Renal cortex interstitium (tissue), 11 donors: ENCODE measurements around the gene GNMT. TPM values are rescaled to one million over a fixed set of nuclear protein-coding genes. Genes with fewer than 3 reads are reported as not detected.
"Not testable (repeated sequence)": the region's sequence is repeated elsewhere in the genome, so short reads cannot be mapped to it uniquely, and the experiment has no call there.

Experiments
- DNase-seq, 11 donors: peaks; one replicate each; pipeline ENCODE4 v3.0.0-alpha.2; 2013; ENCODE audit warnings: low read depth in 9 of 11, low spot score in 4 of 11; ENCODE audit errors: extremely low read depth in 1 of 11
- polyA plus RNA-seq, 3 donors: library from polyadenylated mRNA; unstranded; fragments of 120-200 nt; gene quantifications; one replicate each; pipeline ENCODE4 v1.2.1, GENCODE V29; 2013; ENCODE audit not compliant: insufficient read length in 3 of 3

GNMT gene
- polyA plus RNA-seq, 3 donors, result 0.95 to 2.6 (median 0.98) TPM

- DNase-seq, result not testable (repeated sequence)
Observed at GRCh38 chr6:42998205-42998604, 37.7 kb downstream of the GNMT start.

DNA sequence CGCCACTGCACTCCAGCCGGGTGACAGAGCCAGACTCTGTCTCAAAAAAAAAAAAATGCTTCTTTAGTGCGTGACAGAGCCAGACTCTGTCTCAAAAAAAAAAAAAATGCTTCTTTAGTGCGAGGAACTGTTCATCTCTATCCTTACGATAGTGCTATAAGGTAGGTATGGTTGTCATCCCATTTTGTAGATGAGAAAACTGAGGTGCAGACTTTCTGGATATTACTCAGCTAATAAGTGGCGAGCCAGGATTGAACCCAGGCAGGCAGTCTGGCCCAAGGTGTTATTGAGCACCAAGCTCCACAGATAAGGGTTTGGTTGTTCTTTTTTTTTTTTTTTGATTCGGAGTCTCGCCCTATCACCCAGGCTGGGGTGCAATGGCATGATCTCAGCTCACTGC lies 41.3 kb downstream of the GNMT start:
- DNase-seq, result no peak

GRCh38 chr6:43005844-43006243 lies 45.3 kb downstream of the GNMT start:
- no peak for DNase-seq

GRCh38 chr6:43006251-43006650 lies 45.7 kb downstream of the GNMT start:
- no peak for DNase-seq

GRCh38 chr6:43007126-43007525 lies 46.6 kb downstream of the GNMT start:
- no peak for DNase-seq

- peak in 1 of 11 donors; percentile 5 for DNase-seq
Observed at GRCh38 chr6:43009124-43009523, 48.6 kb downstream of the GNMT start.

GRCh38 chr6:43011207-43011606 lies 50.7 kb downstream of the GNMT start:
- DNase-seq, result no peak

DNA sequence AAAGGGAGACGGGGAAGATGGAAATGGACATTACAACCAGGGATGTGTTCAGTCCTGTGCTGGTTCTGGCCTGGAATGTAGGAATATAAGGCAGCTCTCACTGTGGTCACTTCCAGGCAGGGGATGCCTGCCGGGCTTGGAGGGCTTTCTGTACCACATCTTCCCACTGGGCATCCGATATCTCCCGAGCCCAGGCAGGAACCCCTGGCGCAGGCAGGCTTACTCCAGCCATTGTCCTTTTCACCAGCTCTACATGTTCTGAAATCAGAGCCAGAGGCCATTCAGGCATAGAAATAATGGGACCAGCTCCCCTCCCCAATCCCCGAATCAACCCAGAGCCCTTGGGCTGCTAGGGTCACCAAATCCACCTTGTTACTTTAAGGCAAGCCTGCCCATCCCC lies 51.8 kb downstream of the GNMT start:
- no peak for DNase-seq

DNA sequence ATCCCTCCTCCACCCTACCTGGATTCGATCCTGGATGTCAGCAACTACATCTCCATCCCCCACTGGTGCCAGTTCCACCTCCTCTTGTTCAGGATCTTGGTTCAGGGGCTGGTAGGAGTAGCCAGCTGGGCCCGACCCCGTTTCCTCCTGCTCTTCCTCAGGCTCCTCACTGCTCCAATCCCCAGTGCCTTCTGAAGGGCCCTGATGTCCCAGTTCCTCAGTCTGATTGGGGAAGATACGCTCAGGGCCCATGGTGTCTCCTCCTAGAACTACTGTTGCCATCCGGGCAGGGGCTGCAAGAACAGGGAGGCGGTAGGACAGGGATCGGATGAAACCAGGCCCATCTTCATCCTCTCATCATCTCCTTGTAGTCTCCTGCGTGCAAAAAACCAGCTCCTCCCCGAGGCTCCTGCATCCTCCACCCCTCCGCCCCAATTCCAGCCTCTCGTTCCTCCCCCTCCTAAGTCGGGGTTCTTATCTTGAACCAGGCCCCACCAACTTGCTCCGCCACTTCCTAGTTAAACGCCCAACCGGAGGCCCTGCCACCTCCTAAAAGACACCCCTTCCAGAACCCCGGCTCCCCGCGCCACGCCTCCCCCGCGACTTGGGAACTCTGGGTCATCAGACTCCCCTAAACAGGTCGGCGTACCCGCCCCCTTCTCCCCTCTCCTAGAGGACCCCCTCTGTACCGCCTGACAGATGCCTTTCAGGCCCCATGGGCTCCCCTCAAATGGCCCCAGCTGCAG lies 52.7 kb downstream of the GNMT start:
- DNase-seq, result no peak

Other genes starting within 250 kb of the GNMT start
- 1 to 10 TPM; 2.3 to 3.6 (median 3.0) TPM for gene PRPH2, start 238.2 kb upstream of the GNMT start, polyA plus RNA-seq
- 10 to 100 TPM; 21.5 to 26.2 (median 23.4) TPM for gene TBCC, start 214.7 kb upstream of the GNMT start, polyA plus RNA-seq
- gene BICRAL, start 178.7 kb upstream of the GNMT start, polyA plus RNA-seq, result 10 to 100 TPM; 14.8 to 17.0 (median 15.6) TPM
- 100 to 1,000 TPM; 110 to 123 (median 119) TPM for gene RPL7L1, start 81.1 kb upstream of the GNMT start, polyA plus RNA-seq
- under 1 TPM in 2 of 3 donors, not detected in 1; 0.25 to 0.40 TPM for gene PTCRA, start 44.7 kb upstream of the GNMT start, polyA plus RNA-seq
- 10 to 100 TPM; 53.7 to 66.1 (median 60.7) TPM for gene CNPY3, start 31.3 kb upstream of the GNMT start, polyA plus RNA-seq
- 10 to 100 TPM; 23.2 to 32.2 (median 23.4) TPM for gene PEX6, start 18.4 kb downstream of the GNMT start, polyA plus RNA-seq
- gene PPP2R5D, start 23.8 kb downstream of the GNMT start, polyA plus RNA-seq, result 10 to 100 TPM; 51.0 to 66.3 (median 64.0) TPM
- gene MEA1, start 53.2 kb downstream of the GNMT start, polyA plus RNA-seq, result 10 to 100 TPM; 80.8 to 98.4 (median 81.0) TPM
- gene KLHDC3, start 53.5 kb downstream of the GNMT start, polyA plus RNA-seq, result 100 to 1,000 TPM in 1 of 3 donors, 10 to 100 TPM in 2; 91.7 to 104 (median 96.0) TPM
- gene RRP36, start 60.9 kb downstream of the GNMT start, polyA plus RNA-seq, result 10 to 100 TPM; 58.0 to 62.7 (median 62.6) TPM
- 10 to 100 TPM; 47.5 to 57.8 (median 57.7) TPM for gene CUL7, start 93.1 kb downstream of the GNMT start, polyA plus RNA-seq
- 10 to 100 TPM; 46.8 to 73.4 (median 64.4) TPM for gene MRPL2, start 98.7 kb downstream of the GNMT start, polyA plus RNA-seq
- gene KLC4, start 98.9 kb downstream of the GNMT start, polyA plus RNA-seq, result 10 to 100 TPM; 53.8 to 79.3 (median 57.6) TPM
- gene PTK7, start 115.6 kb downstream of the GNMT start, polyA plus RNA-seq, result 100 to 1,000 TPM; 217 to 274 (median 239) TPM
- 10 to 100 TPM; 27.6 to 32.8 (median 31.5) TPM for gene SRF, start 210.5 kb downstream of the GNMT start, polyA plus RNA-seq
- 10 to 100 TPM; 30.8 to 45.6 (median 37.8) TPM for gene CUL9, start 221.4 kb downstream of the GNMT start, polyA plus RNA-seq